Measurements from ENCODE around the gene SAYSD1.
"Not testable (repeated sequence)": the region's sequence is repeated elsewhere in the genome, so short reads cannot be mapped to it uniquely, and the experiment has no call there.

The SAYSD1 gene

GRCh38 chr6:39114704-39115599 lies at the start of gene SAYSD1:
TSS of gene SAYSD1 (minus strand) at chr6:39115186. CDS start at chr6:39115089, 97 bp downstream.
- DNase-seq: peak; percentile 89

GRCh38 chr6:39157511-39157910 lies 42.5 kb upstream of the SAYSD1 start:
- no peak for DNase-seq

GRCh38 chr6:39156801-39157200 lies 41.8 kb upstream of the SAYSD1 start:
- no peak for DNase-seq

- DNase-seq: no peak
These were observed 39.7 kb upstream of the SAYSD1 start for GRCh38 chr6:39154705-39155104.

- DNase-seq: no peak
These were observed 38.9 kb upstream of the SAYSD1 start for GRCh38 chr6:39153766-39154397.

- DNase-seq: no peak
These were observed 37.3 kb upstream of the SAYSD1 start for GRCh38 chr6:39152262-39152661.

GRCh38 chr6:39151211-39151610 lies 36.2 kb upstream of the SAYSD1 start:
- DNase-seq: no peak

- DNase-seq: no peak
These were observed 29.6 kb upstream of the SAYSD1 start for GRCh38 chr6:39144481-39145173.

- DNase-seq: no peak
These were observed 28.4 kb upstream of the SAYSD1 start for GRCh38 chr6:39143238-39143930.

GRCh38 chr6:39140556-39141167 lies 25.7 kb upstream of the SAYSD1 start:
- DNase-seq: no peak

GRCh38 chr6:39137245-39137644 lies 22.3 kb upstream of the SAYSD1 start:
- no peak for DNase-seq

GRCh38 chr6:39136207-39136606 lies 21.2 kb upstream of the SAYSD1 start:
- not testable (repeated sequence) for DNase-seq

- not testable (repeated sequence) for DNase-seq
These were observed 19.8 kb upstream of the SAYSD1 start for GRCh38 chr6:39134761-39135160.

- DNase-seq: no peak
These were observed 15.7 kb upstream of the SAYSD1 start for GRCh38 chr6:39130691-39131090.

GRCh38 chr6:39128832-39129231 lies 13.8 kb upstream of the SAYSD1 start:
- DNase-seq: no peak

GRCh38 chr6:39128106-39128505 lies 13.1 kb upstream of the SAYSD1 start:
- DNase-seq: no peak

GRCh38 chr6:39124114-39124513 lies 9.1 kb upstream of the SAYSD1 start:
- DNase-seq: no peak

GRCh38 chr6:39118921-39119320 lies 3.9 kb upstream of the SAYSD1 start:
- DNase-seq: no peak

GRCh38 chr6:39114388-39114703 lies 640 bp downstream of the SAYSD1 start:
- peak; percentile 41 for DNase-seq

GRCh38 chr6:39113788-39114187 lies 1.2 kb downstream of the SAYSD1 start:
- no peak for DNase-seq

- DNase-seq: no peak
These were observed 3.7 kb downstream of the SAYSD1 start for GRCh38 chr6:39111280-39111679.

GRCh38 chr6:39108041-39108839 lies 6.7 kb downstream of the SAYSD1 start:
- DNase-seq: no peak

All from NCI-H1092 (cell line).